Measurements from ENCODE around the gene RYR3. TPM values are rescaled to one million over a fixed set of nuclear protein-coding genes. Genes with fewer than 3 reads are reported as not detected.

RYR3 gene
- total RNA-seq, 1 donor from 2014 or later, result 1.5 TPM

DNA sequence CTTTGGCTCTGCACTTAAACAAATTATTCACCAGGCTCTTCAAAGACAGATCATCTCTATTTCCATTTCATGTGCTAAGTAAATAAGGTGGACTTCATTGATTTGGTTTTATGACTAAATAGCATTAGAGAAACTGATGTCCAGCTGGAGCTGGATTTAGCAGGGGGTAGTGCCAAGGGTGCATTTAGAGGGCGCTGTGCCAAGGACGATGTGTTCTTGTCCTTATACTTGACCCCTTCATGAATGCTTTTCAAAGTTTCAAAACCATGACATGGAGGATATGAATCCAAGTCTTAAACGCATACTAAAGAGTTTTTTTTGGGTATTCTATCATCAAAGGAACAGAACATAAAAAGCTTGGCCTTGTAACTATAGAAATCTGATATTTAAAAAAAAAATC lies 233.2 kb downstream of the RYR3 start:
- H4K20me1 ChIP-seq (ENCODE audit: insufficient read depth, low read length), result no peaks in the 10 kb centered on the region
- DNase-seq (ENCODE audit: low read depth) (no peak), FAIRE-seq (no peak)
- H3K9ac ChIP-seq (ENCODE audit: low read length), result no peak overlapping the region
- H3K27ac Mint-ChIP-seq (ENCODE audit: unreplicated experiment), result no peak overlapping the region
- H3K36me3 Mint-ChIP-seq (ENCODE audit: low read depth, unreplicated experiment), result peaks cover 6% of the 10 kb centered on the region
- no peak overlapping the region for H3K4me3 Mint-ChIP-seq (ENCODE audit: unreplicated experiment)
- no peaks in the 10 kb centered on the region for H3K79me2 ChIP-seq (ENCODE audit: insufficient read depth, low read length)
- H3K4me1 Mint-ChIP-seq (ENCODE audit: low read depth, unreplicated experiment), result no peaks in the 10 kb centered on the region
- H3K4me2 ChIP-seq (ENCODE audit: low read length), result no peak overlapping the region
- H3K4me1 ChIP-seq (ENCODE audit: insufficient read depth, low read length), result no peaks in the 10 kb centered on the region
- no peak for TF ChIP-seq EZH2 (IDR thresholded peaks at IDR 0.05; ENCODE audit: insufficient read depth, low read length)
- TF ChIP-seq CTCF (IDR thresholded peaks at IDR 0.05; ENCODE audit: insufficient read depth, low read depth, low read length), result no peak
- no peak overlapping the region for H3K27ac ChIP-seq (ENCODE audit: low read depth, low read length)
- no peak overlapping the region for H2AFZ ChIP-seq (ENCODE audit: low read depth, low read length)
- H3K36me3 ChIP-seq (ENCODE audit: insufficient read depth, low read length), result no peaks in the 10 kb centered on the region
- H3K4me3 ChIP-seq (ENCODE audit: insufficient read depth, low read depth, low read length), result no peak overlapping the region
- peaks cover 2% of the 10 kb centered on the region for H3K27me3 ChIP-seq (ENCODE audit: insufficient read depth, low read length)
- H3K27me3 Mint-ChIP-seq (ENCODE audit: low read depth, unreplicated experiment), result peaks cover 15% of the 10 kb centered on the region
- peaks cover 5% of the 10 kb centered on the region for H3K9me3 Mint-ChIP-seq (ENCODE audit: unreplicated experiment)
- H3K9me3 ChIP-seq (ENCODE audit: insufficient read depth, low read depth, low read length), result no peaks in the 10 kb centered on the region

- no peak overlapping the region for H3K27ac Mint-ChIP-seq (ENCODE audit: unreplicated experiment)
- Histone ChIP-seq H3K27ac (ENCODE audit: low read depth, low read length) (no peak overlapping the region), H3K9ac (ENCODE audit: low read length) (no peak overlapping the region), H3K4me2 (ENCODE audit: low read length) (no peak overlapping the region), H3K79me2 (ENCODE audit: insufficient read depth, low read length) (no peaks in the 10 kb centered on the region), H3K4me1 (ENCODE audit: insufficient read depth, low read length) (no peaks in the 10 kb centered on the region), H3K9me3 (ENCODE audit: insufficient read depth, low read depth, low read length) (no peaks in the 10 kb centered on the region), H3K36me3 (ENCODE audit: insufficient read depth, low read length) (no peaks in the 10 kb centered on the region), H4K20me1 (ENCODE audit: insufficient read depth, low read length) (no peaks in the 10 kb centered on the region), H3K27me3 (ENCODE audit: insufficient read depth, low read length) (no peaks in the 10 kb centered on the region), H3K4me3 (ENCODE audit: insufficient read depth, low read depth, low read length) (no peak overlapping the region), H2AFZ (ENCODE audit: low read depth, low read length) (no peak overlapping the region)
- peaks cover 15% of the 10 kb centered on the region for H3K27me3 Mint-ChIP-seq (ENCODE audit: low read depth, unreplicated experiment)
- H3K9me3 Mint-ChIP-seq (ENCODE audit: unreplicated experiment), result peaks cover 12% of the 10 kb centered on the region
- DNase-seq (ENCODE audit: low read depth), result no peak
- no peak for FAIRE-seq
- no peak overlapping the region for H3K4me3 Mint-ChIP-seq (ENCODE audit: unreplicated experiment)
- peaks cover 8% of the 10 kb centered on the region for H3K36me3 Mint-ChIP-seq (ENCODE audit: low read depth, unreplicated experiment)
- TF ChIP-seq EZH2 (IDR thresholded peaks at IDR 0.05; ENCODE audit: insufficient read depth, low read length) (no peak), CTCF (IDR thresholded peaks at IDR 0.05; ENCODE audit: insufficient read depth, low read depth, low read length) (no peak)
- no peaks in the 10 kb centered on the region for H3K4me1 Mint-ChIP-seq (ENCODE audit: low read depth, unreplicated experiment)
Observed at GRCh38 chr15:33545866-33546265, 235.1 kb downstream of the RYR3 start.

GRCh38 chr15:33547876-33548275 lies 237.1 kb downstream of the RYR3 start:
- Histone ChIP-seq H3K9ac (ENCODE audit: low read length) (no peak overlapping the region), H3K9me3 (ENCODE audit: insufficient read depth, low read depth, low read length) (no peaks in the 10 kb centered on the region), H3K4me2 (ENCODE audit: low read length) (no peak overlapping the region), H2AFZ (ENCODE audit: low read depth, low read length) (no peak overlapping the region), H3K27me3 (ENCODE audit: insufficient read depth, low read length) (no peaks in the 10 kb centered on the region), H3K36me3 (ENCODE audit: insufficient read depth, low read length) (no peaks in the 10 kb centered on the region), H4K20me1 (ENCODE audit: insufficient read depth, low read length) (no peaks in the 10 kb centered on the region), H3K79me2 (ENCODE audit: insufficient read depth, low read length) (no peaks in the 10 kb centered on the region), H3K4me3 (ENCODE audit: insufficient read depth, low read depth, low read length) (no peak overlapping the region), H3K27ac (ENCODE audit: low read depth, low read length) (no peak overlapping the region), H3K4me1 (ENCODE audit: insufficient read depth, low read length) (no peaks in the 10 kb centered on the region)
- TF ChIP-seq CTCF (IDR thresholded peaks at IDR 0.05; ENCODE audit: insufficient read depth, low read depth, low read length), result no peak
- no peak for TF ChIP-seq EZH2 (IDR thresholded peaks at IDR 0.05; ENCODE audit: insufficient read depth, low read length)
- H3K36me3 Mint-ChIP-seq (ENCODE audit: low read depth, unreplicated experiment), result peaks cover 9% of the 10 kb centered on the region
- peaks cover 14% of the 10 kb centered on the region for H3K9me3 Mint-ChIP-seq (ENCODE audit: unreplicated experiment)
- H3K27me3 Mint-ChIP-seq (ENCODE audit: low read depth, unreplicated experiment), result peaks cover 15% of the 10 kb centered on the region
- DNase-seq (ENCODE audit: low read depth) (peak; percentile 36), FAIRE-seq (no peak)
- H3K4me1 Mint-ChIP-seq (ENCODE audit: low read depth, unreplicated experiment), result peaks cover 7% of the 10 kb centered on the region
- no peak overlapping the region for H3K4me3 Mint-ChIP-seq (ENCODE audit: unreplicated experiment)
- no peak overlapping the region for H3K27ac Mint-ChIP-seq (ENCODE audit: unreplicated experiment)

Data from astrocyte (in vitro differentiated cells and primary cell).